GM19035 (cell line): ENCODE measurements around the gene EEFSEC.
"Not testable (repeated sequence)": the region's sequence is repeated elsewhere in the genome, so short reads cannot be mapped to it uniquely, and the experiment has no call there.

ENCODE experiments used
- ATAC-seq: cut with Tn5 transposase; IDR thresholded peaks from one replicate; pipeline ENCODE4 v1.9.1; 2021; ENCODE audit not compliant: unreplicated experiment

EEFSEC gene

DNA sequence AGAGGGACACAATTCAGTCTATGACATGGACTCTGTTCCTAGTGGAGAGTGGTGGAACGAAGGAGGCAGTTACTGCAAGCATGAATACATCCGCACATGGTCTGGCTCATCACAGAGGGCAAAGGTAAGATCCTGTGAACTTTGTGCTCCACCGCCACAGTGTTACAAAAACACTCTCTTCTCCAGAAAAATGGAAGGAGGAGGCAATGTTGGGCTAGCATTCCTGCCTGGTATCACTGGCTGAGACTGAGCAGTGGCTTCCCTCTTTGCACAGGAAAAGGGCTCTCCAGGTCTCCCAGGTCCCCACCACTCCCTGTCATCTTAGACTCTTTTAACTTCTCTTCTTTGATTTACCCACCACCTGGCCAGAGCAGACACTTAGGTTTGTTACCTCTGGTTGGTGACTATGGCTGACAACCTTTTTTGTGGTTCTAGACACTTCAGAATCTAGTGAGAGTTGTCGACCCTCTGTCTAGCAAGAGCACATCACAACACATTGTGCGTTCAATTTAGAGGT lies 1.5 kb upstream of the EEFSEC start:
- no peak for ATAC-seq

- no peak for ATAC-seq
These were observed 694 bp upstream of the EEFSEC start for GRCh38 chr3:128152419-128153155.

DNA sequence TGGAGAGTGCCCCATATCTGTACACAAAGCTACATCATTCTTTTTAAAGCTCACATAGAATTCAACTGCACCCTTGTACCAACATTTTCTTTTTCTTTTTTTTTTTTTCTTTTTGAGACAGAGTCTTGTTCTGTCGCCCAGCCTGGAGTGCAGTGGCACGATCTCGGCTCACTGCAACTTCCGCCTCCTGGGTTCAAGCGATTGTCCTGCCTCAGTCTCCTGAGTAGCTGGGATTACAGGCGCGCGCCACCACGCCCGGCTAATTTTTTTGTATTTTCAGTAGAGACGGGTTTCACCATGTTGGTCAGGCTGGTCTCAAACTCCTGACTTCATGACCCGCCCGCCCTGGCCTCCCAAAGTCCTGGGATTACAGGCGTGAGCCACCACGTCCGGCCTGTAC lies 1.1 kb downstream of the EEFSEC start:
- ATAC-seq: not testable (repeated sequence)

- ATAC-seq: no peak
These were observed 2.5 kb downstream of the EEFSEC start for GRCh38 chr3:128155616-128156360.

DNA sequence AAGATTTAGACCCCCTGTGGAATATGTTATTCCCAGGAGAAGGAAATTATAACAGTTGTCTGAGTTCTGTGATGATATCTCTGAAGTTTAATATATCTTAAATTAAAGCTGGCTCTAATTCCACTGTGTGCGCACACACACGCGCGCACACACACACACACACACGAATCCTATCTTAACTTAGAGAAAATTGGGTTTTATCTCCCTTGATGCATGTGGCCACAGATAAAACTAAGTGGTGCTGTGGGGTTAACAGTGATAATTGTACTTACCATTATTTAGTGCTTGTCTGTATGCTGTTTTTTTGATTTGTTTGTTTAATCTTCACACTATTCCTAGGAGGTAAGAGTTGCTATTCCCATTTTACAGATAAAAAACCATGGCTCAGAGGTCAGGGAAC lies 7.4 kb downstream of the EEFSEC start:
- ATAC-seq: no peak

GRCh38 chr3:128163432-128163831 lies 10.2 kb downstream of the EEFSEC start:
- no peak for ATAC-seq

DNA sequence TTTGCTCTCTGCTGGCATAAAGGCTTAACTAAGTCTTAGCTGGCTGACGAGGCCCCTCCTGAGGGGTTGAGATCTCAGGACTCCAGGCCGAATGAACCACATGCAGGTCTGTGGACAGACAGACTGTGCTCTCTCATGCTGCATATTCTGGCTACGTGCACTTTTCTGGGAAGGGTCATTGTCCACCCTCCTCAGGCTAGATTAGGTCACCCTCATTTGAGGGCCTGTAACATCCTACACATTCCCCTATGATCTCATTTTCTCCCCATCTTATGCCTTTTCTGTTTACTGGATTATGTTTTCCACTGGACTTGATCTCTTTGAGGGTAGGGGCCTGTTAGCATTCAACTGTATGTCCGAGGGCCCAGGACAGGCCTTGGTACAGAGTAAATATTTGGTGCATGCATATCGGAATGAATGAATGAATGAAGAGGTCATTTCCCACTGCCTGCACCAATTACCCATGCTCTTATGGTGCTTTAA lies 13.7 kb downstream of the EEFSEC start:
- no peak for ATAC-seq

DNA sequence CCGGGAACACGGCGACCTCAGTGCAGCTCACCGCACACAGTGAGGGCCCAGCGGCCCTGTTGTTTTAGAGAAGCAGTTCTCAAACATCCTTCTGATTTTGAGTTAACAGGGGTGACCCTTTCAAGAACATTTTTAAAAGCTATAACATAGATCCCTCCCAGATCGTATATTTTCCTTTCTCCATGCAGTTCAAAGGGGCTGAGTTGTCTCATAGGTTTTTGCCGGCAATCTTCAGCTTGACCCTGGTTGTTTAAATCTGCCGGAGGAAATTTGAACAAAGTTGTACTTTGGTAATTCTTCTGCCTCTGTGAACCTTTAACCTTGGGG lies 14.3 kb downstream of the EEFSEC start:
- no peak for ATAC-seq

- ATAC-seq: no peak
These were observed 14.8 kb downstream of the EEFSEC start for GRCh38 chr3:128167973-128168674.

- no peak for ATAC-seq
These were observed 15.6 kb downstream of the EEFSEC start for GRCh38 chr3:128168836-128169235.

- no peak for ATAC-seq
These were observed 17.7 kb downstream of the EEFSEC start for GRCh38 chr3:128170866-128171516.

DNA sequence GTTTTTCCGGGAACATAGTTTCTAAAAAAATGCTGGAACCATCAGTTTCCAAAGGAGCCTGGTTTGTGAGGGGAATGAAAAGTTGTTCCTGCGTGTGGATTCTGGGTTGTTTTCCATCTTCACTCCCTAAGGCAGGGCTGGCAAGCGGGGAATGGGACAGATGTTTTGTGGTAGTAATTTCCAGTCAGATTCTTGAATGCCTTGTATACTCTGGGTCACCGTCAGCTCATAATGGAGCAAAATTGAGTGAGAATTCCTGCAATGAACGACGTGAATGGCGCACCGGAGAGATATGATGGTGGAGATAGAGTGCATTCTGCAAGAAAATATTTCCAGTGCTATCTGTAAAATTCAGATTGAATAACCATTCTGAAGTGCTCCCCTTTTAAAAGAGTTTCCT lies 19.9 kb downstream of the EEFSEC start:
- ATAC-seq: no peak

DNA sequence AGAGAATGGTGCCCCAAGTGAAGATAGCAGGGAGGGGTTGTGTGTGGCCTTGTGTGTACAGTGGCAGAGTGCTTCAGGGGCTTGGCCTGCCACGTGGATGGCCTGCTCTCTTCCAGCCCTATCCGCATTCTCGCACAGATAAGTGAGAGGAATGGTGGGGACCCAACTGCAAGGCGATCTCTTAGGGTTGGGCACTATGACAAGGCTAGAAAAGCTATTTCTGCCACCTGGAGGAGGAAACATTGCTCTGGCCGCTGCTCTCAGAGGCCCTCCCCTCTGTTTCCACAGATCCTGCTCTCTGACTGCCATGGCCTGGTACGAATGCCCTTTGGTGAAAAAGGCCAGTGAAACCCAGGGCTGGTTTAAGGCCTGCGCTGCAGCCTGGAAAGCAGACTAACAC lies 20.6 kb downstream of the EEFSEC start:
- no peak for ATAC-seq

GRCh38 chr3:128174675-128175590 lies 21.7 kb downstream of the EEFSEC start:
- ATAC-seq: no peak

DNA sequence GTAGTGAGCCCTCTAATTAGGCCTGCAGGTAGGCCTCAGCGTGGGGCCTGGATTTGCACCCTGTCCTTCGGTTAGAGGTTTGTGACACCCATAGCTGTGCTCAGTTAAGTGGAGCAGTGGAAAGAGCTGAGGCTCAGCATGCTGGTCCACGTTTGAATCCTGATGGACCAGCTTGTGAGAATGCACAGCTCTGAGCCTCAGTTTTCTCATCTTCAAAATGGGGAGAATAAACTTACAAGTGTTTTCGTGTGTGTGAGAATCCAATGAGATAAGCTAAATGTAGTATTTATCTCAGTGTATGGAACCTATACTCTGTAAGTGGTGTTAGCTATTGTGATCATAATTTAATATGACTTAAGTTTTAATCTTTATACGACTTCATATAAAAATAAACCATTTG lies 22.5 kb downstream of the EEFSEC start:
- ATAC-seq: no peak

GRCh38 chr3:128176276-128176833 lies 23.1 kb downstream of the EEFSEC start:
- no peak for ATAC-seq

GRCh38 chr3:128177865-128178264 lies 24.6 kb downstream of the EEFSEC start:
- no peak for ATAC-seq

DNA sequence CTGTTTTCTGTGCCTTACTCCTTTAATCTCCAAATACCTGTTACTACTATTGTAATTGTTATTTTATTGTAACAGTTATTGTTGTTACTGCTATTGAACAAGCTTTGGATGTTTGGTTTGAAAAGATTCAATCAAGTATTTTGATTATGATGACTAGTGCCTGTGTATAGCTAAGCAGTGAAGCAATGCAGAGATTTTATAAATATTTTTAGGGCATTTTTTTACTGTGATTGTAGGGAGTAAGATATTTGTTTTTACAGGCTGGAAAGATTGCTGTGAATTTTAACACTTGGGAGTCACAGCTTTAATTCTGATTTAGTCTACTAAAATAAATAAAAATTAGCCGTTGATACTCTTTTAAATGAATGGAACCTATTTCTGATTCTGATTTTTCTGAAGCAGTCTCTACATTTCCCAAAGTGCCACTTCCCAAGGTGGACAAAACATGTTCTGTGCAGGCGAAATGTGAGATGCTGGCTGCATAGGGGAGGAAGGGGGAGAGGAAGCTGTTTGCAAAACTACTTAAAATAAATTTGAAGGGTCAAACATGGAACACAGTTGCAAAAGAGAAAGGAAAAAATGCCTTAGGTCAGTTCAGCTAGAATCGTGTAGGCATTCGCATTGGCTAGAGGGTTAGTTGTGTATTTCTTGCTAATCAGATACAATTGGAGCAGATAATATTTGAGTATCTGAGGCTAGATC lies 25.7 kb downstream of the EEFSEC start:
- ATAC-seq: no peak

- ATAC-seq: no peak
These were observed 26.2 kb downstream of the EEFSEC start for GRCh38 chr3:128179484-128179819.
